Measurements from ENCODE around the gene PABPN1L. TPM values are rescaled to one million over a fixed set of nuclear protein-coding genes. Genes with fewer than 3 reads are reported as not detected.

PABPN1L gene
- polyA plus RNA-seq, 1 donor, result 0.12 TPM

- Histone ChIP-seq H3K9me3 (ENCODE audit: control insufficient read depth, low read depth, low read length) (peaks cover 19% of the 10 kb centered on the region), H3K27ac (ENCODE audit: low read length) (no peak overlapping the region), H3K4me3 (ENCODE audit: low read length) (no peak overlapping the region), H3K4me1 (ENCODE audit: control insufficient read depth, insufficient read depth, low read length) (peaks cover 17% of the 10 kb centered on the region), H3K27me3 (ENCODE audit: control insufficient read depth, insufficient read depth, low read length) (peaks cover 14% of the 10 kb centered on the region), H3K36me3 (ENCODE audit: control insufficient read depth, insufficient read depth, low read length) (no peaks in the 10 kb centered on the region)
- WGBS (ENCODE audit: insufficient coverage, low lambda C conversion rate), result no CpG with 5 or more reads among the region's 11 CpGs
- no peak for DNase-seq
Observed at GRCh38 chr16:88883946-88884345, 17.5 kb upstream of the PABPN1L start.

- no peak for DNase-seq
- Histone ChIP-seq H3K36me3 (ENCODE audit: control insufficient read depth, insufficient read depth, low read length) (no peaks in the 10 kb centered on the region), H3K27me3 (ENCODE audit: control insufficient read depth, insufficient read depth, low read length) (peaks cover 14% of the 10 kb centered on the region), H3K9me3 (ENCODE audit: control insufficient read depth, low read depth, low read length) (peaks cover 15% of the 10 kb centered on the region), H3K27ac (ENCODE audit: low read length) (no peak overlapping the region), H3K4me3 (ENCODE audit: low read length) (no peak overlapping the region), H3K4me1 (ENCODE audit: control insufficient read depth, insufficient read depth, low read length) (peaks cover 17% of the 10 kb centered on the region)
- no CpG with 5 or more reads among the region's 49 CpGs for WGBS (ENCODE audit: insufficient coverage, low lambda C conversion rate)
Observed at GRCh38 chr16:88883117-88883895, 16.8 kb upstream of the PABPN1L start.

GRCh38 chr16:88882358-88883030 lies 16.0 kb upstream of the PABPN1L start:
- Histone ChIP-seq H3K4me1 (ENCODE audit: control insufficient read depth, insufficient read depth, low read length) (peaks cover 17% of the 10 kb centered on the region), H3K36me3 (ENCODE audit: control insufficient read depth, insufficient read depth, low read length) (no peaks in the 10 kb centered on the region), H3K27ac (ENCODE audit: low read length) (no peak overlapping the region), H3K27me3 (ENCODE audit: control insufficient read depth, insufficient read depth, low read length) (peaks cover 14% of the 10 kb centered on the region), H3K9me3 (ENCODE audit: control insufficient read depth, low read depth, low read length) (peaks cover 15% of the 10 kb centered on the region), H3K4me3 (ENCODE audit: low read length) (no peak overlapping the region)
- DNase-seq, result peak; percentile 22
- WGBS (ENCODE audit: insufficient coverage, low lambda C conversion rate), result no CpG with 5 or more reads among the region's 26 CpGs

GRCh38 chr16:88881675-88882357 lies 15.4 kb upstream of the PABPN1L start:
- Histone ChIP-seq H3K27ac (ENCODE audit: low read length) (no peak overlapping the region), H3K4me3 (ENCODE audit: low read length) (no peak overlapping the region), H3K27me3 (ENCODE audit: control insufficient read depth, insufficient read depth, low read length) (peaks cover 14% of the 10 kb centered on the region), H3K36me3 (ENCODE audit: control insufficient read depth, insufficient read depth, low read length) (no peaks in the 10 kb centered on the region), H3K9me3 (ENCODE audit: control insufficient read depth, low read depth, low read length) (peaks cover 14% of the 10 kb centered on the region), H3K4me1 (ENCODE audit: control insufficient read depth, insufficient read depth, low read length) (peaks cover 17% of the 10 kb centered on the region)
- no peak for DNase-seq
- no CpG with 5 or more reads among the region's 27 CpGs for WGBS (ENCODE audit: insufficient coverage, low lambda C conversion rate)

GRCh38 chr16:88881007-88881615 lies 14.7 kb upstream of the PABPN1L start:
- H3K4me3 ChIP-seq (ENCODE audit: low read length), result peak overlapping the region; percentile 21

GRCh38 chr16:88880226-88881006 lies 14.0 kb upstream of the PABPN1L start:
- Histone ChIP-seq H3K27ac (ENCODE audit: low read length) (peak overlapping the region; percentile 33), H3K36me3 (ENCODE audit: control insufficient read depth, insufficient read depth, low read length) (no peaks in the 10 kb centered on the region), H3K27me3 (ENCODE audit: control insufficient read depth, insufficient read depth, low read length) (peaks cover 14% of the 10 kb centered on the region), H3K9me3 (ENCODE audit: control insufficient read depth, low read depth, low read length) (peaks cover 11% of the 10 kb centered on the region), H3K4me3 (ENCODE audit: low read length) (peak overlapping the region; percentile 21), H3K4me1 (ENCODE audit: control insufficient read depth, insufficient read depth, low read length) (peaks cover 17% of the 10 kb centered on the region)
- WGBS (ENCODE audit: insufficient coverage, low lambda C conversion rate), result no CpG with 5 or more reads among the region's 36 CpGs
- peak in 1 of 2 donors; percentile 30 for DNase-seq

More at GRCh38 chr16:88881007-88881615, 14.7 kb upstream of the PABPN1L start:
- Histone ChIP-seq H3K27ac (ENCODE audit: low read length) (peak overlapping the region; percentile 33), H3K27me3 (ENCODE audit: control insufficient read depth, insufficient read depth, low read length) (peaks cover 14% of the 10 kb centered on the region), H3K9me3 (ENCODE audit: control insufficient read depth, low read depth, low read length) (peaks cover 11% of the 10 kb centered on the region), H3K36me3 (ENCODE audit: control insufficient read depth, insufficient read depth, low read length) (no peaks in the 10 kb centered on the region), H3K4me1 (ENCODE audit: control insufficient read depth, insufficient read depth, low read length) (peaks cover 17% of the 10 kb centered on the region)
- DNase-seq, result peak in 1 of 2 donors; percentile 64
- WGBS (ENCODE audit: insufficient coverage, low lambda C conversion rate), result no CpG with 5 or more reads among the region's 46 CpGs

- no CpG with 5 or more reads among the region's 11 CpGs for WGBS (ENCODE audit: insufficient coverage, low lambda C conversion rate)
- Histone ChIP-seq H3K27me3 (ENCODE audit: control insufficient read depth, insufficient read depth, low read length) (peaks cover 14% of the 10 kb centered on the region), H3K36me3 (ENCODE audit: control insufficient read depth, insufficient read depth, low read length) (no peaks in the 10 kb centered on the region), H3K4me3 (ENCODE audit: low read length) (no peak overlapping the region), H3K9me3 (ENCODE audit: control insufficient read depth, low read depth, low read length) (peaks cover 15% of the 10 kb centered on the region), H3K4me1 (ENCODE audit: control insufficient read depth, insufficient read depth, low read length) (peaks cover 17% of the 10 kb centered on the region), H3K27ac (ENCODE audit: low read length) (no peak overlapping the region)
- no peak for DNase-seq
Observed at GRCh38 chr16:88879788-88880055, 13.3 kb upstream of the PABPN1L start.

GRCh38 chr16:88878967-88879787 lies 12.7 kb upstream of the PABPN1L start:
- DNase-seq, result no peak
- peaks cover 14% of the 10 kb centered on the region for H3K27me3 ChIP-seq (ENCODE audit: control insufficient read depth, insufficient read depth, low read length)
- H3K4me1 ChIP-seq (ENCODE audit: control insufficient read depth, insufficient read depth, low read length), result peaks cover 17% of the 10 kb centered on the region
- no peaks in the 10 kb centered on the region for H3K36me3 ChIP-seq (ENCODE audit: control insufficient read depth, insufficient read depth, low read length)
- H3K4me3 ChIP-seq (ENCODE audit: low read length), result no peak overlapping the region
- no peak overlapping the region for H3K27ac ChIP-seq (ENCODE audit: low read length)
- no CpG with 5 or more reads among the region's 45 CpGs for WGBS (ENCODE audit: insufficient coverage, low lambda C conversion rate)
- H3K9me3 ChIP-seq (ENCODE audit: control insufficient read depth, low read depth, low read length), result peaks cover 15% of the 10 kb centered on the region

- Histone ChIP-seq H3K36me3 (ENCODE audit: control insufficient read depth, insufficient read depth, low read length) (no peaks in the 10 kb centered on the region), H3K9me3 (ENCODE audit: control insufficient read depth, low read depth, low read length) (peaks cover 15% of the 10 kb centered on the region), H3K27ac (ENCODE audit: low read length) (no peak overlapping the region), H3K27me3 (ENCODE audit: control insufficient read depth, insufficient read depth, low read length) (peaks cover 14% of the 10 kb centered on the region), H3K4me3 (ENCODE audit: low read length) (no peak overlapping the region), H3K4me1 (ENCODE audit: control insufficient read depth, insufficient read depth, low read length) (peaks cover 17% of the 10 kb centered on the region)
- WGBS (ENCODE audit: insufficient coverage, low lambda C conversion rate), result no CpG with 5 or more reads among the region's 20 CpGs
- no peak for DNase-seq
Observed at GRCh38 chr16:88878356-88878755, 11.9 kb upstream of the PABPN1L start.

All from large intestine (tissue), 3 donors.